Parathyroid adenoma (tissue), 2 donors: ENCODE data around the gene C1orf198.

Experiments
- H2AFZ ChIP-seq: fragments of 300-600 bp; sonication (generic); one replicate; pipeline ENCODE4 v1.7.0; 2017; ENCODE audit warnings: antibody characterized with exemption, mild to moderate bottlenecking
- H3K27ac ChIP-seq: fragments of 300-600 bp; sonication (generic); one replicate; pipeline ENCODE4 v1.7.0; 2017
- H3K27me3 ChIP-seq: fragments of 300-600 bp; sonication (generic); one replicate; pipeline ENCODE4 v1.7.0; 2017; ENCODE audit warnings: low read length; ENCODE audit not compliant: control insufficient read depth, insufficient read depth
- H3K36me3 ChIP-seq: fragments of 300-600 bp; sonication (generic); one replicate; pipeline ENCODE4 v1.7.0; 2017; ENCODE audit warnings: low read length; ENCODE audit not compliant: control insufficient read depth, insufficient read depth
- H3K4me1 ChIP-seq: fragments of 300-600 bp; sonication (generic); one replicate; pipeline ENCODE4 v1.7.0; 2017; ENCODE audit warnings: control low read depth
- H3K4me2 ChIP-seq: fragments of 300-600 bp; sonication (generic); one replicate; pipeline ENCODE4 v1.7.0; 2017; ENCODE audit warnings: low read length
- H3K4me3 ChIP-seq: fragments of 300-600 bp; sonication (generic); one replicate; pipeline ENCODE4 v1.7.0; 2017; ENCODE audit warnings: low read depth, low read length
- H3K79me2 ChIP-seq: fragments of 300-600 bp; sonication (generic); one replicate; pipeline ENCODE4 v1.7.0; 2017; ENCODE audit warnings: control low read depth
- H3K9ac ChIP-seq: fragments of 300-600 bp; sonication (generic); one replicate; pipeline ENCODE4 v1.7.0; 2017; ENCODE audit warnings: mild to moderate bottlenecking
- H3K9me3 ChIP-seq: fragments of 300-600 bp; sonication (generic); one replicate; pipeline ENCODE4 v1.7.0; 2017; ENCODE audit warnings: low read length; ENCODE audit not compliant: control insufficient read depth
- CTCF ChIP-seq: fragments of 300-600 bp; sonication (generic); IDR thresholded peaks from one replicate; pipeline ENCODE4 v1.7.0; 2017; ENCODE audit warnings: antibody characterized with exemption, mild to moderate bottlenecking
- donor health status: primary hyperparathyroidism.

Gene C1orf198

GRCh38 chr1:230883967-230884366 lies 15.6 kb upstream of the C1orf198 start:
- no peak overlapping the region for H3K4me3 ChIP-seq
- no peaks in the 10 kb centered on the region for H3K9me3 ChIP-seq
- no peak overlapping the region for H3K9ac ChIP-seq
- no peaks in the 10 kb centered on the region for H3K79me2 ChIP-seq
- no peak overlapping the region for H3K4me2 ChIP-seq
- no peaks in the 10 kb centered on the region for H3K4me1 ChIP-seq
- TF ChIP-seq CTCF: no peak
- H3K36me3 ChIP-seq: no peaks in the 10 kb centered on the region
- no peaks in the 10 kb centered on the region for H3K27me3 ChIP-seq
- H3K27ac ChIP-seq: no peak overlapping the region
- no peak overlapping the region for H2AFZ ChIP-seq

GRCh38 chr1:230879778-230880177 lies 11.5 kb upstream of the C1orf198 start:
- Histone ChIP-seq H3K27me3 (no peaks in the 10 kb centered on the region), H3K4me2 (no peak overlapping the region), H3K4me3 (no peak overlapping the region), H3K79me2 (no peaks in the 10 kb centered on the region), H3K9ac (no peak overlapping the region), H3K36me3 (no peaks in the 10 kb centered on the region), H3K4me1 (no peaks in the 10 kb centered on the region), H3K27ac (no peak overlapping the region), H3K9me3 (no peaks in the 10 kb centered on the region), H2AFZ (no peak overlapping the region)
- no peak for TF ChIP-seq CTCF

- H3K27me3 ChIP-seq: no peaks in the 10 kb centered on the region
- H3K4me3 ChIP-seq: no peak overlapping the region
- H3K27ac ChIP-seq: no peak overlapping the region
- H3K4me1 ChIP-seq: no peaks in the 10 kb centered on the region
- H3K79me2 ChIP-seq: no peaks in the 10 kb centered on the region
- H3K9ac ChIP-seq: no peak overlapping the region
- no peaks in the 10 kb centered on the region for H3K9me3 ChIP-seq
- no peaks in the 10 kb centered on the region for H3K36me3 ChIP-seq
- no peak overlapping the region for H2AFZ ChIP-seq
- no peak overlapping the region for H3K4me2 ChIP-seq
- no peak for TF ChIP-seq CTCF
Measured at GRCh38 chr1:230878591-230878990, 10.3 kb upstream of the C1orf198 start.

- no peak overlapping the region for H3K9ac ChIP-seq
- no peaks in the 10 kb centered on the region for H3K27me3 ChIP-seq
- no peak overlapping the region for H2AFZ ChIP-seq
- no peaks in the 10 kb centered on the region for H3K36me3 ChIP-seq
- no peaks in the 10 kb centered on the region for H3K79me2 ChIP-seq
- no peak overlapping the region for H3K4me3 ChIP-seq
- H3K9me3 ChIP-seq: no peaks in the 10 kb centered on the region
- H3K4me1 ChIP-seq: no peaks in the 10 kb centered on the region
- no peak for TF ChIP-seq CTCF
- H3K27ac ChIP-seq: no peak overlapping the region
- no peak overlapping the region for H3K4me2 ChIP-seq
Measured at GRCh38 chr1:230877924-230878590, 9.7 kb upstream of the C1orf198 start.
